OCI-LY1 (cell line): ENCODE results near the gene VAMP7.

ENCODE experiments used
- H2AFZ ChIP-seq: fragments of 200-600 bp; sonication (generic), shearing (Covaris generic); 2 replicates; pipeline ENCODE4 v1.6.0; 2014; ENCODE audit warnings: antibody characterized with exemption, mild to moderate bottlenecking, low read length
- H3F3A ChIP-seq: fragments of 200-600 bp; sonication (generic), shearing (Covaris generic); 2 replicates; pipeline ENCODE4 v1.6.0; 2014; ENCODE audit warnings: mild to moderate bottlenecking, antibody characterized with exemption, low read length, moderate library complexity; ENCODE audit not compliant: insufficient read depth
- H3K27ac ChIP-seq: fragments of 200-600 bp; sonication (generic); 2 replicates; pipeline ENCODE4 v1.5.1; 2014; ENCODE audit warnings: low read length, mixed run types, mild to moderate bottlenecking, low read depth; ENCODE audit not compliant: poor library complexity, severe bottlenecking
- H3K27me3 ChIP-seq: fragments of 200-600 bp; sonication (generic); 2 replicates; pipeline ENCODE4 v1.6.0; 2014; ENCODE audit warnings: antibody characterized with exemption, mild to moderate bottlenecking, low read length, moderate library complexity; ENCODE audit not compliant: insufficient read depth
- H3K36me3 ChIP-seq: fragments of 200-600 bp; sonication (generic); 2 replicates; pipeline ENCODE4 v1.6.1; 2014; ENCODE audit warnings: mild to moderate bottlenecking, antibody characterized with exemption, low read length, moderate library complexity, mixed read lengths; ENCODE audit not compliant: insufficient read depth
- H3K4me1 ChIP-seq: fragments of 200-600 bp; sonication (generic); 2 replicates; pipeline ENCODE4 v1.5.1; 2014; ENCODE audit warnings: mild to moderate bottlenecking, low read length, moderate library complexity; ENCODE audit not compliant: insufficient read depth, severe bottlenecking
- H3K4me2 ChIP-seq: fragments of 200-600 bp; sonication (generic), shearing (Covaris generic); 2 replicates; pipeline ENCODE4 v1.6.1; 2014; ENCODE audit warnings: low read length
- H3K4me3 ChIP-seq: fragments of 200-600 bp; sonication (generic); 2 replicates; pipeline ENCODE4 v1.5.1; 2014; ENCODE audit warnings: low read length, low read depth, mild to moderate bottlenecking, mixed read lengths; ENCODE audit not compliant: poor library complexity, severe bottlenecking
- H3K79me2 ChIP-seq: fragments of 200-600 bp; shearing (Covaris generic); 2 replicates; pipeline ENCODE4 v1.6.1; 2016; ENCODE audit warnings: mixed run types, low read length, mixed read lengths; ENCODE audit not compliant: insufficient read depth
- H3K9ac ChIP-seq: fragments of 200-600 bp; sonication (generic), shearing (Covaris generic); 2 replicates; pipeline ENCODE4 v1.6.1; 2014; ENCODE audit warnings: mild to moderate bottlenecking, low read length, mixed read lengths
- H3K9me2 ChIP-seq: fragments of 200-600 bp; sonication (generic), shearing (Covaris generic); 2 replicates; pipeline ENCODE4 v1.6.1; 2014; ENCODE audit warnings: low read depth, mild to moderate bottlenecking, low read length, mixed read lengths
- H3K9me3 ChIP-seq: fragments of 200-600 bp; shearing (Covaris generic); 2 replicates; pipeline ENCODE4 v1.6.1; 2014; ENCODE audit warnings: low read length, mixed read lengths
- H4K20me1 ChIP-seq: fragments of 200-600 bp; sonication (generic), shearing (Covaris generic); 2 replicates; pipeline ENCODE4 v1.6.0; 2016; ENCODE audit warnings: mild to moderate bottlenecking, low read length; ENCODE audit not compliant: insufficient read depth
- CTCF ChIP-seq: fragments of 200-600 bp; sonication (generic), shearing (Covaris generic); IDR thresholded peaks from 2 replicates; pipeline ENCODE4 v1.5.1; 2017; ENCODE audit warnings: mild to moderate bottlenecking, antibody characterized with exemption, low read length, moderate library complexity, mixed read lengths
- EZH2 ChIP-seq: fragments of 200-600 bp; sonication (generic), shearing (Covaris generic); IDR thresholded peaks from 2 replicates; pipeline ENCODE4 v1.8.0; 2017; ENCODE audit warnings: borderline replicate concordance, mixed run types, mild to moderate bottlenecking, antibody characterized with exemption, low read length, moderate library complexity, mixed read lengths

Gene VAMP7

GRCh38 chrX:155956099-155956498 lies 75.0 kb downstream of the VAMP7 start:
- no peaks in the 10 kb centered on the region for H3F3A ChIP-seq
- H3K9ac ChIP-seq = no peak overlapping the region
- no peaks in the 10 kb centered on the region for H3K79me2 ChIP-seq
- TF ChIP-seq CTCF (no peak), EZH2 (no peak)
- no peaks in the 10 kb centered on the region for H3K36me3 ChIP-seq
- H3K4me1 ChIP-seq = no peaks in the 10 kb centered on the region
- H4K20me1 ChIP-seq = no peaks in the 10 kb centered on the region
- H3K4me3 ChIP-seq = no peak overlapping the region
- no peaks in the 10 kb centered on the region for H3K9me2 ChIP-seq
- no peaks in the 10 kb centered on the region for H3K27me3 ChIP-seq
- H3K9me3 ChIP-seq = no peaks in the 10 kb centered on the region
- no peak overlapping the region for H2AFZ ChIP-seq
- no peak overlapping the region for H3K4me2 ChIP-seq
- H3K27ac ChIP-seq = no peak overlapping the region

- H3K4me1 ChIP-seq = no peaks in the 10 kb centered on the region
- H3K36me3 ChIP-seq = no peaks in the 10 kb centered on the region
- H3F3A ChIP-seq = no peaks in the 10 kb centered on the region
- H3K9ac ChIP-seq = no peak overlapping the region
- no peak overlapping the region for H2AFZ ChIP-seq
- no peak overlapping the region for H3K27ac ChIP-seq
- no peaks in the 10 kb centered on the region for H3K79me2 ChIP-seq
- H3K9me3 ChIP-seq = no peaks in the 10 kb centered on the region
- no peak for TF ChIP-seq CTCF
- TF ChIP-seq EZH2 = no peak
- no peaks in the 10 kb centered on the region for H3K9me2 ChIP-seq
- no peak overlapping the region for H3K4me2 ChIP-seq
- H3K4me3 ChIP-seq = no peak overlapping the region
- H4K20me1 ChIP-seq = no peaks in the 10 kb centered on the region
- H3K27me3 ChIP-seq = no peaks in the 10 kb centered on the region
These were observed 75.5 kb downstream of the VAMP7 start for GRCh38 chrX:155956649-155957048.

GRCh38 chrX:155957843-155958242 lies 76.7 kb downstream of the VAMP7 start:
- H3K9me3 ChIP-seq = no peaks in the 10 kb centered on the region
- H2AFZ ChIP-seq = no peak overlapping the region
- no peak overlapping the region for H3K9ac ChIP-seq
- H4K20me1 ChIP-seq = no peaks in the 10 kb centered on the region
- no peaks in the 10 kb centered on the region for H3K9me2 ChIP-seq
- H3K36me3 ChIP-seq = no peaks in the 10 kb centered on the region
- no peaks in the 10 kb centered on the region for H3K4me1 ChIP-seq
- no peaks in the 10 kb centered on the region for H3F3A ChIP-seq
- H3K4me2 ChIP-seq = no peak overlapping the region
- H3K27me3 ChIP-seq = no peaks in the 10 kb centered on the region
- TF ChIP-seq CTCF = no peak
- no peak for TF ChIP-seq EZH2
- no peak overlapping the region for H3K4me3 ChIP-seq
- no peak overlapping the region for H3K27ac ChIP-seq
- no peaks in the 10 kb centered on the region for H3K79me2 ChIP-seq
